Right renal cortex interstitium (tissue), 3 donors: ENCODE data around the gene RRP1B. TPM values are rescaled to one million over a fixed set of nuclear protein-coding genes. Genes with fewer than 3 reads are reported as not detected.
"Not testable (repeated sequence)": the region's sequence is repeated elsewhere in the genome, so short reads cannot be mapped to it uniquely, and the experiment has no call there.

ENCODE experiments used
- DNase-seq, 3 donors: peaks; one replicate each; pipeline ENCODE4 v3.0.0-alpha.2; 2013; ENCODE audit warnings: low read depth in 3 of 3, low spot score in 2 of 3
- polyA plus RNA-seq, 3 donors: library from polyadenylated mRNA; unstranded; fragments of 120-200 nt; gene quantifications; one replicate each; pipeline ENCODE4 v1.2.1, GENCODE V29; 2013; ENCODE audit not compliant: insufficient read length in 3 of 3

The RRP1B gene
- polyA plus RNA-seq, 3 donors: 28.0 to 30.2 (median 28.9) TPM

DNA sequence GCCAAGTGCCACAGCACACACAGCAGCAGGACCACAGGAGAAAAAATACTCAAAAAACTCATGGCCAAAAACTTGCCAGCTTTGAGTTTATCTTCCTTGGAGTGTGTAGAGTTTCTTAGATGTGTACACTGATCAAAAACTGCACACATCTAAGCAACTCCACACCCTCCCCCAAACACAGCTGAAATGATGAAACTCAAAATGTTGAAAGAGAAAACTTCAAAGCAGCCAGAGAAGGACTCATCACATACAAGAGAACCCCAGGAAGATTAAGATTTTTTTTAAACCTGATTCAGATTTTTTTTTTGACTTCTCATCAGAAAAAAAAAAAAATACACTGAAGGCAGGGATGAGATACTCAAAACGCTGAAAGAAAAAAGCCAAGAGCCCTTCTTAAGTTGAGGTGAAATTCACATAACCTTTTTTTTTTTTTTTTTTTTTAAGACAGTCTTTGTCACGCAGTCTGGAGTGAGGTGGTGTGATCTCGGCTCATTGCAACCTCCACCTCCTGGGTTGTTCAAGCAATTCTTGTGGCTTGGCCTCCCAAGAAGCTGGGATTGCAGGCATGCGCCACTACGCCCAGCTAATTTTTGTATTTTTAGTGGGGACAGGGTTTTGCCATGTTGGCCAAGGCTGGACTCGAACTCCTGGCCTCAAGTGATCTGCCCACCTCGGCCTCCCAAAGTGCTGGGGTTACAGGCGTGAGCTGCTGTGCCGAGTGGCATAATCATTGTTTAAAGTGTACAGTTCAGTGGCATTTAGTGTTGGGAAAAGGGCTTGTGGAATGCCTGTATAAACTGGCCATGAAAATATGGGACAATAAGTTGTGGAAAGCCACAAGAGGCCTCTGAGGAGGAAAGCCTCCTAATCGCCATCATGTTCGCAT, 38.6 kb downstream of the RRP1B start:
- no peak for DNase-seq

DNA sequence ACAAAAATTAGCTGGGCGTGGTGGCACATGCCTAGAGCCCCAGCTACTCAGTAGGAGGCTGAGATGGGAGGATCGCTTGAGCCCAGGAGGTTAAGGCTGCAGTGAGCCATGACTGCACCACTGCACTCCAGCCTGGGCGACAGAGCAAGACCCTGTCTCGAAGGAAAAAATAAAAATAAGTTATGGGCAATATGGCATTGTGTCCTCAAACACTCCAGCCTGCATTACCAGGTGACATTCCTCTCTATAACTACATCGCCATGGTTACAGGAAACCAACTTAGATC, 40.1 kb downstream of the RRP1B start:
- not testable (repeated sequence) for DNase-seq

DNA sequence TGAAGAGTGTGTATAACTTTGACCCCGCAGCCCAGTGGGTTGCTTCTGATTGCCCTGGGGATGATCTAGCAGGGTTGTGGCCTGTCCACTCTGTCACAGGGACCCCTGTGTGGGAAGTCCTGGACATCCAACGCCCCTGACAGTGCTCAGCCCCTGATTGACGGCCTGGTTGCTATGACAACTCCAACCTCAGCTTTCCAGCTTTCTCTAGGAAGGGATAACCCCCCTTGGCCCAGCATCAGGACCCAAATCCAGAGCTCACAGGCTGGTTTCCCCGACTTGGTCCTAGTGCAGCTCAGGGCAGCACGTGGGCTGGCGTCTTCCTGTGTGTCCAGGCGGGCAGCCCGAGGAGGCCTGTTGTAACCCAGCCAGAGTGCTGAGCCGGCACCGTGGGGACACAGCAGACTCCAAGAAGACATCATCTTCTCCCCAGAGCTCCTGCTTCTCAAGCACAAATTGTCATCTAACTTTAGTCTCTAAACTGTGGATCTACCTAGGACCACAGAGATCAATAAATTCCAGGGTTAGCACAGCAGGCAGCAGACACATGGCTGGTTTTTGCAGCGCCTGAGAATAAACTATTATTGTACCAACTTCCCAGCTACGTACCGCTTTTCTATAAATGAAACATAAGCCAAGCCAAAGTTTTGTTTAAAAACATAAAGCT, 40.7 kb downstream of the RRP1B start:
- no peak for DNase-seq

DNA sequence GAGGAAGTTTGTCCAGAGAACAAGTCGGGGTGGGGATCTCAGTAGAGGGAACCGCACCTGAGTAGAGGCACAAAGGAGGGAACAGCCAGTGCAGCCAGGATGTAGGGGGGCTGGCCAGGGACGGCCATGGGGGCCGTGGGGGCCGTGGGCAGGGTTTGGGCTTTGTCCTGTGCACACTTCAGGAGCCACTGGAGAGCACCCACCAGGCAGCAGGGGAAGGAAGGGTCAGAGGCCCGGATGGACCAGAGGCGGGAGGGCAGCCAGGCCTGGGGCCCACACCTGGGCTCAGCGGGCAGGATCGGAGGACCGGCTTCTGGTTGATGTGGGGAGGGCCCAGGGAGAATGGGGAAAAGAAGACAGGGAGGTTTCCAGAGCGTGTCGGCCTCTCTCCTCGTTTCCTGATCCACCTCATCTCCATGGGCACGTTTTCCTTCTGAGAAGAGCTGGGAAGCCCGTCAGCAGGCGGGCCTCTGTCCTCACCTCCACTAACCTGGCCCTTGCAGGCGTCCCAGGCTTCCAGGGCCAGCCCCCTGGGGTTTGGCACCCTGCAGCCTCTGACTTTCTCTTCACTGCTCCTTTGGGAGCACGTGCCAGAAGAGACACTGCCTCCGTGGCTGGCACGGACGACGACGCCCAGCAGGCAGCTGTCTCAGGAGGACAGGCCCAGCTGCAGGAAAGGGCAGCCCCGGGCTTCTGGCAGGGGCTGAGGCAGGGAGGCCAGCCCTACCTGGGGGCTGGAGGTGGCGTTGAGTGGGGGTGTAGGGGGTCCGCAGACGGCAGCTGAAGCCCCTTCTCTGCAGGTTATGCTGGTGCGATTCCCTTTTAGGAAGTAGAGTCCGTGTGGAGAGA, 42.8 kb downstream of the RRP1B start:
- no peak for DNase-seq

DNA sequence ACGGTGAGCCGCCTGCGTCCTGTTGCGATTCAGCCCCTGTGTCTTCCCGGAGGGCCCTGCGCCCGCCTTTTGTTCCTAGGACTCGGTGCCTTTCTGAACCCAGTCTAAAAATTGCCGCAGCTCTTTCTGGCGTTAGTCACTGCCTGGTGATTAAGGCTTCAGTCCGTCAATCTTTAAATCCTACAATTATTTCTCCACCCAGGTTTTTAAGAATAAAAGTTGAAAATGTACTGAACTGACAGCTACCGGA, 43.4 kb downstream of the RRP1B start:
- DNase-seq: no peak

DNA sequence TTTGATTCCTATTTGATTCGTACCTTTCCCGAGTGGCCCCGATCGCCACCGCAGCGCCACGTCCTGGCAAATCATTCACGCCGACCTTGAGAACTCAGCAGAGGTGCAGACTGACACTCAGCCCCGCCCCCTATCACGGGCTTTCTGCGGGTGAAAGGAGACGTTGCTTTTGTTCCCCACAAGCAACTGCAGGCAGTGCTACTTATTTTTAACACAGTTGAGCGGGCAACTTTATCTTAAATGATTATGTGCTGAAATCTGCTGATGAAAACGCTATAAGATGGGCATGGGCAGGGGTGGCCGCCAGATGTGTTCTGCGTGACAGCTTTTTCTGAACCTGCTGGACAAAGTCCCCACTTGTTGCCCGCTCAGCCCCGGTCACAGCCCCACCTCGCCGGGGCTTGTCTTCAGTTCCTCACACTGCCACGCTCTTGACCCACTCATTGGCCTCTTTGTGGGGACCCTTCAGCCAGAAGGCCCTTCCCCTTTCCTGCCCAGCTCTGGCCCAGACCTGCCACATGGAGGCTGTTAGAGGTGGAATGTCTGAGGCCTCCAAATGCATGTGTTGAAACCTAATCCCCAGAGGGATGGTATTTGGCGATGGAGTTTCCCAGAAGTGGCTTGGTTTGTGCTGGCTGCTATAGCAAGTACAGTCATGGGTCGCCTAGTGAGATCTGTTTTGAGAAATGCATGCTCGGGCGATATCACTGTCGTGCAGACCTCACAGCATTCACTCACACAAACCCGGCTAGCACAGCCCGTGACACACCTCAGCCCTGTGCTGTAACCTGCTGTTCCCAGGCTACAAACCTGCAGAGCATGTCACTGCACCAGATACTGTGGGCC, 43.9 kb downstream of the RRP1B start:
- no peak for DNase-seq

DNA sequence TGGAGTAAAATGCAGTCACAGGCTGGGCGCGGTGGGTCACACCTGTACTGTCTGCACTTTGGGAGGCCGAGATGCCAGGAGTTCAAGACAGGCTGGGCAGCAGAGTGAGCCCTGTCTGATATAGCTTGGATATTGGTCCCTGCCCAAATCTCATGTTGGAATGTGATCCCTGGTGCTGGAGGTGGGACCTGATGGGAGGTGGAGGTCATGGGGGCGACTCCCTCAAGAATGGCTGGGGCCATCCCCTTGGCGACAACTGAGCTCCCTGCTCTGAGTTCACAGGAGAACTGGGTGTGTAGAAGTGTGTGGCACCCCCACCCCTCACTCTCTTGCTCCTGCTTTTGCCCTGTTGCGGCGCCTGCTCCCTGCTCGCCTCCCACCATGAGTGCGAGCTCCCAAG, 48.1 kb downstream of the RRP1B start:
- no peak for DNase-seq

DNA sequence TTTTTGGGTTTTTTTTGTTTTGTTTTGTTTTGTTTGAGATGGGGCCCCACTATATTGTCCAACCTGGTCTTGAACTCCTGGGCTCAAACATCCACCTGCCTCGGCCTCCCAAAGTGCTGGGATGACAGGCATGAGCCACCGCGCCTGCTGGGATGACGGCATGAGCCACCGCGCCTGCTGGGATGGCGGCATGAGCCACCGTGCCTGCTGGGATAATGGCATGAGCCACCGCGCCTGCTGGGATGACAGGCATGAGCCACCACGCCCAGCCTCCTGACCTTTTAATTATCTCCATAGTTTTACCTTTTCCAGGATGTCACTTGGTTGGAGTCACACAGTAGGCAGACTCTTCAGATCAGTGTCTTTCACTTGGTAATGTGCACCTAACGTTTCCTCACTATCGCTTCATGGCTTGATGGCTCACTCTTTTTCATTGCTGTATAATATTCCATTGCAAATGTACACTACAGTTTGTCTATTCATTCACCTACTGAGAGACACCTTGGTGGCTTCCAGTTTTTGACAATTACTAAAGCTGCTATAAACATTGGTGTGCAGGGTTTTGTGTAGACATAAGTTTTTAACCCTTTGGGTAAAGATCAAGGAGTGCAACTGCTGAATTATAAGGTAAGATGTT, 49.5 kb downstream of the RRP1B start:
- DNase-seq: no peak

DNA sequence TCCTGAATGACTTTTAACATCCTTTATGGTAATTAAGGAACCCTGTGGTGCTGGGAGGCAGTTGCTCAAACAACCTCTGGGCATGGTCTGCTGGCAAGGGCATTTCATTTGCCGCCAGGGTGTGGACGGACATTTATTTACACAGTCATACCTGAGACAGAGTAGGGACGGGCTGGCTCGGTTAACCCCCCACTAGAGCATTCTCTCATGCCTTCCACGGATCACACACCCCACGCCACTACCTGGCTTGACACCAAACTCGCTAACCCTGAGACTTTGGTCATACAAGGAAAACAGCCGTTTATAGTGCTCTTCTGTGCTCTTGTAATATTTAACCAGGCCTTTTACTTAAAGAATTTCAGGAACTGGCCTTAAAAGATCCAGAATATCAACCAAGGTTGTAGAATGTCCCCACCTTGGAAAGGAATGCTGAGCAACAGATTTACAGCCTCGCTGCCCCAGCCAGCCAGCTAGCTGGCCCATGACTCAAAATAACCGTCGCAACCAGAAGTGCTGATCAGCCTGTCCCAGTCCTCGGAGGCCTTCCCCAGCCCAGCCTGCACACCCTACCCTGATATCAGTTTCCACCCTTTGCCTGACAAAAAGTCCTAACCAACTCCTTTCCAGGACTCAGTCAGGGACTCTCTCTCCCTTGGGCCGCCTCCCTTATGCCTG, 53.0 kb downstream of the RRP1B start:
- peak in 1 of 3 donors; percentile 51 for DNase-seq

DNA sequence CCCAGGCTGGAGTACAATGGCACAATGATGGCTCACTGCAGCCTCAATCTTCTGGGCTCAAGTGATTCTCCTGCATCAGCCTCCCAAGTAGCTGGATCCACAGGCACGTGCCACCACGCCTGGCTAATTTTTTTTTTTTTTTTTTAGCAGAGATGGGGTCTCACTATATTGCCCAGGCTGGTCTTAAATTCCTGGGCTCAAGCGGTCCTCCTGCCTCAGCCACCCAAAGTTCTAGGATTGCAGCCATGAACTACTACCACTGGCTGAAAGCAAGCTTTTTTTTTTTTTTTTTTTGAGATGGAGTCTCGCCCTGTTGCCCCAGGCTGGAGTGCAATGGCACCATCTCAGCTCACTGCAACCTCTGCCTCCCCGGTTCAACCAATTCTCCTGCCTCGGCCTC, 53.8 kb downstream of the RRP1B start:
- DNase-seq: not testable (repeated sequence)

DNA sequence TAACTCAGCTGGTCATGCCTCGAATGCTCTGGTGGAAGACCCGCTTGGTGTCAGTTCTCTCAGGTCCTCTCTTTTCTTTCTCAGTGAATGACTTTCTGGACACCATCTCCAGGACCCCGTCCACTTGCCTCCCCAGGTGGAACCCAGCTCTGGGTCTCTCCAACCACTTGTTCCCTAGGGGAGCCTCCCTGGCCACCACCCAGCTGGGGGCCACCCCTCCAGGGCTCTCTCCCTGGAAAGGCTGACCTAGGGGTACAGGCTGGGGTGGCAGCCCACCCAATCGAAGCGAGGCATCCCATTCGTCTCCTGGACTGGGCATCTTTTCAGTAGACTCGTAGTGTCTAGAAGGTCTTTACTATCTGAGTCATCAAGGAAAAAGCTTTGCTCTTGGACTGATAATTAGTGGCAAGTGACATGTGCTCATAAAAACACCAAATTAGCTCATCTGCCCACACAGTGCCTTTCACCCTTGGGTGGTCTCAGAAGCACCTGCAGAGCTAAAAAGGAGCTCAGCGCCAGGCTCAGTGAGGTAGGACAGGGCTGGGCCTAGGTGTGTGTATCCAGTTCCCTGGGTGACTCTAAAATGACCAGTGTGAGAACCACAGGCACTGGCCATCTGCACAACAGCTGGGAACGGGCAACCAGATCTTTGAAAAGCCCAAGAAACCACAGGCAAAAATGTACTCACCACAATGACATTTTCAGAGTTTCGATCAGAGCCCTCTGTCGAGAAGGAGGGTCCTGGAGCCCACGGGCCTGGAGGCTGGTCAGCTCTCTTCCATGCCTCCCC, 57.2 kb downstream of the RRP1B start:
- no peak for DNase-seq

DNA sequence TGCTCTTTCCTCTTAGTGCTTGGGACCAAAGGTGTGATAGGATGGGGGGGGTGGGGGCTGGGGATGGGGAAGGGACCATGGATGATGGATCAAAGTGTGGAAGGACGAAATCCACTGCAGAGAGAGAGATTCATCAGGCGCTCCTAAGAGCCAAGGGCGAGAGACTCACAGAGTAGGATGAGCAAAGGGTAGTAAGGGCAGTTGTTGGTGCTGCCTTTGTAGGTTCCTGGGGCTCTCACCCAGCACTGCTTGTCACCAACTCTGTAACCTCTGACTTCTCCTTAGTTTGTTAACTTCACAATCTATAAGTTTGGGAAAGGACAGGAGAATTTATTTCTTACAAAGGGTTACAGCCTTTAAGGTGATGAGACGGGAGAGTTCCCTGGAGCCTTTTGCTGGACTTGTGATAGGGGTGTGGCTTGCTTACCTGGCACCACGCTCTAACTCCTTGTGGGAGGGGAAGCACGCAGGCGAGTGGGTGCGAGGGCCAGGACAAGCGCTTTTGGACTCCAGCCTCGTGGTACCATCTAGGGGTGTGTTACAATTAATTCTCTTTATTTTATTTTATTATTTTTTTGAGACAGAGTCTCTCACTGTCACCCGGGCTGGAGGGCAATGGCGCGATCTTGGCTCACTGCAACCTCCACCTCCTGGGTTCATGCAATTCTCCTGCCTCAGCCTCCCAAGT, 58.0 kb downstream of the RRP1B start:
- DNase-seq: no peak

DNA sequence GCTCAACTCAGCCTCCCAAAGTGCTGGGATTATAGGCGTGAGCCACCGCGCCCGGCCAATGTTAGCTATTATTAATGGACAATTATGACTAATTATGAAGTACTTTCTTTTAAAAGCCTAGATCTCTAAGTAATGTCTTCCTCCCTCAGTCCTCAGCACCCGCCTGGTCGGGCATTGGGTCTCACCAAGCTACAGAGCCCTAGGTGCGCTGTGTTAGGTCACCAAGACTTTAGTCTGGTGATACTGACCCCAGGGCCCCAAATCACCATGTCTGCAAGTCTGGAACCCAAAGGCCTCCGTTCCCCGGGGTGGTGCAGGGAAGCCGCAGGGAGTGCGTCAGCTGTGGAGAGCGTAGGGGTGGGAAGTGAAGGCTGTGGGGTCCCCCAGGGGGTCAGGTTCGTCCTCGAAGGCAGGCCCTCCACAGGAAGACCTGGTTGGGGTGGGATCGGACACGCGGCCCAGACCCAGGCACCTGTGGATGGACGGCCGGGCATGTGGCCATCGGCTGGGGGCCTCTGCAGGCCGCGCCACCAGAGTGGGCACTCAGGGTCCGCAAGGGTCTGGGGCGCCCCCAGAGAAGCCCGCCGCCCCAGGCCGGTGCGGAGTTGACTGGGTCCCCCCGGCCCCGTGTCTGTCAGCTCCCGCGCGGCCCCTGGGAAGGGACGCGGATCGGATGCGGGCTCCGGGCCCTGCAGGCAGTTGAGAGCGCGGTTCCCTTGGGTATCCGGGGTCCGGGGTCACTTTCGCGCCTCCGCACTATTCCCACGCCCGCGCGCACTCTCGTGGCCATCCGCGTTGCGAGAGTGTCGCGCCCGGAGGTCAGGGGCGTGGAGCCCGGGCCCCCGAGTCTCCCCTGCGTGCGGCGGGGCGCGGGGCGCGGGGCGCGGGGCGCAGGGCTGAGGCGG, 58.9 kb downstream of the RRP1B start:
- DNase-seq: no peak

DNA sequence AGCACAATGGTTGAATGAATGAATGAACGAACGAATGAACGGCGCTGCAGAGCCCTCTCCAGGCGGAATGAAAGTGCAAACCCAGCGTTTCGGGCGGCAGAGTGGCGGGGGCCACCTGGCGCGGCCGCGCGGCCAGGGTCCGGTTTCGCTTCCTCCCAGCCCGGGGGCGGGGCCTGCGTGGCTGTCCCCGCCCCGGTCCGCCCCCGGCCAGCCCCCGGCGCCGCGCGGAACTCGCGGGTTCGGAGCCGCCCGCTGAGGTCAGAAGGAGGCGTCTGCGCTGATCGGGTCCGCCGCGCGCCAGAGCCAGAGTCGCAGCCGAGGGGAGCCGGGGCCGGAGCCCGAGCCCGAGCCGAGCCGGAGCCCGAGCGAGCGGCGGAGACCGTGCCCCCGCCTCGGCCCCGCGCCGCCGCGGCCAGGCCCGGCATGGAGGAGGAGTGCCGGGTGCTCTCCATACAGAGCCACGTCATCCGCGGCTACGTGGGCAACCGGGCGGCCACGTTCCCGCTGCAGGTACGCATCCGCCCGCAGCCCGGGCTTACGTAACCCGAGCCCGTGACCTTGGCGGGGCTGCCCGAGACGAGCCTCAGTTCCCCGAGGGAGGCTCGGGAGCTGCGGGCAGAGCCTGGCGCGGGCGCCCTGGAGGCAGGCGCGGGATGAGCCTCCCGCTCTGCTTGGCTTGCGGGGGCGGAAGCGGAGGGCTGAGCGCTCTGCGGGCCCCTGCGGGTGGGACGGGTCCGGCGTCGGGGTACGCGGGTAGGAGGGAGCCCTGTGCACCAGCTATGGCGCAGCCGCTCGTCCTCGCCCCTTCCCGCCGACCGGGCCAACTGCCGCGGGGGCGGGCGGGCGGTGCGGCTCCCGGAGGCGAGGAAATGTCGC, 59.8 kb downstream of the RRP1B start, which contains the start of gene PDXK:
PDXK (plus strand) TSS at position 258 of the 876 bp plus-strand sequence; CDS start at position 424, 166 bp downstream.
- no peak for DNase-seq

DNA sequence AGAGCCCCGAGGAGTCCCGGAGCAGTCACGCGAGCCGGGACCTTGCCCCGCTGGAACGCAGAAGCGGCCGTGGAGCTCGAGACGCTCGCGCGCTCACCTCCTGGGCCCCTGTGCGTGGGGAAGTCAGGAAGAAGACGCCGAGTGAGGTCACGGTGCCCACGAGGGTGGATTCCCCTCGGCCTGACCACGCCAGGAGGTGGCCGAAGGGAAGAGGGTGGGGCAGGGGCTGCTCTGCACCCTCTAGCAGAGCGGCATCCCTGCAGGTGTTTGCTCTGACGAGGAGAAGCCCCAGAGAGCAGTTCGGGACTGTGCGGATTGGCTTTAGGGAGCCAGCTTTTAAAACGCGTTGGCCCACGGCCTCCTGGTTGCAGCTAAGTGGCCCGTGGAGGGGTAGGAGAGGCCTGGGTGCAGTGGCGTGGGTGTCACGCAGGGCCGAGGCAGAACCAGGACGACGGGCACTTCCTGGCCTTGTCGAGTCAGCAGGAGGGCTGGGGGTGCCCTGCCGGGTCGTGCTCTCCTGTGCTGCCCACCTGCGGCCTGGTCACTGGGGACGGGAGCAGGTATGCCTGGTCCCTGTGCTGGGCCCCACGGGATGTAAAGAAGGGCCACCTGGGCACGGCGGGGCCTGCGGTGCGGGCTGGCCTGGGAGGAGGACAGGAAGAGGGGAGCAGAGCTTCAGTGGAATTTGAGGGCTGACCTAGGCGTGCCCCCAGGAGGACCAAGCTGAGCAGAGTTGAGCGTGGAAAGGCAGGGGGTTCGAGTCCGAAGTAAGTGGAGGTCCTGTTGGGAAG, 60.6 kb downstream of the RRP1B start:
- no peak for DNase-seq
